Tibial nerve (tissue), 4 donors: Measurements from ENCODE around the gene APOO. TPM values are rescaled to one million over a fixed set of nuclear protein-coding genes. Genes with fewer than 3 reads are reported as not detected.

Source experiments
- DNase-seq, 2 donors: peaks; one replicate each; pipeline ENCODE4 v3.0.0-alpha.2; 2019; ENCODE audit warnings: low spot score in 2 of 2
- H3K27ac ChIP-seq, 4 donors: fragments of 200-600 bp; sonication (generic) in 3 of 4; one replicate each; pipeline ENCODE4 v1.5.1; 2017 to 2019; ENCODE audit warnings: mild to moderate bottlenecking in 1 of 4
- H3K27me3 ChIP-seq, 2 donors: fragments of 200-600 bp; sonication (generic) in 1 of 2; one replicate each; pipeline versions ENCODE4 v1.5.1 to v1.6.0; 2017 to 2019
- H3K36me3 ChIP-seq, 3 donors: fragments of 200-600 bp; sonication (generic); one replicate each; pipeline ENCODE4 v1.5.1; 2018 to 2019
- H3K4me1 ChIP-seq, 4 donors: fragments of 200-600 bp; sonication (generic) in 3 of 4; one replicate each; pipeline ENCODE4 v1.5.1; 2017 to 2019
- H3K4me3 ChIP-seq, 4 donors: fragments of 200-600 bp; sonication (generic) in 3 of 4; one replicate each; pipeline ENCODE4 v1.5.1; 2017 to 2019; ENCODE audit warnings: mild to moderate bottlenecking in 1 of 4, moderate library complexity in 1 of 4
- H3K9me3 ChIP-seq, 4 donors: fragments of 200-600 bp; sonication (generic) in 3 of 4; one replicate each; pipeline ENCODE4 v1.5.1; 2017 to 2019
- EP300 ChIP-seq, 2 donors: sonication (generic); formaldehyde crosslinking; IDR thresholded peaks; one replicate each; pipeline ENCODE4 v1.6.1; 2017; ENCODE audit warnings: antibody characterized with exemption in 2 of 2, mild to moderate bottlenecking in 1 of 2
- POLR2A ChIP-seq, 2 donors: fragments of 450-650 bp; IDR thresholded peaks; one replicate each; pipeline ENCODE4 v1.6.1; 2017; ENCODE audit warnings: antibody characterized with exemption in 2 of 2, mild to moderate bottlenecking in 2 of 2, moderate library complexity in 2 of 2
- WGBS, 2 donors: methylation state at CpG; one replicate each; pipeline ENCODE4 v1.1.5; 2018; 5-methylcytosine and 5-hydroxymethylcytosine counted together
- total RNA-seq, 4 donors: library from RNA; depleted of rRNA; stranded (reverse); fragments of >200 nt; gene quantifications; one replicate each; pipeline ENCODE4 v1.1.0, GENCODE V29; 2016
- TF ChIP-seq, protein P1 (sequence below), 5 experiments: fragments of 200-600 bp in 3 of 5; fragments of 450-650 bp in 2 of 5; sonication (generic) in 3 of 5; IDR thresholded peaks; one replicate each; pipeline ENCODE4 v1.5.1; 2016 to 2019; ENCODE audit warnings: antibody characterized with exemption in 5 of 5, mild to moderate bottlenecking in 3 of 5, moderate library complexity in 2 of 5

Gene APOO
- total RNA-seq, 4 donors from 2014 or later = 3.9 to 115 (median 9.0) TPM

DNA sequence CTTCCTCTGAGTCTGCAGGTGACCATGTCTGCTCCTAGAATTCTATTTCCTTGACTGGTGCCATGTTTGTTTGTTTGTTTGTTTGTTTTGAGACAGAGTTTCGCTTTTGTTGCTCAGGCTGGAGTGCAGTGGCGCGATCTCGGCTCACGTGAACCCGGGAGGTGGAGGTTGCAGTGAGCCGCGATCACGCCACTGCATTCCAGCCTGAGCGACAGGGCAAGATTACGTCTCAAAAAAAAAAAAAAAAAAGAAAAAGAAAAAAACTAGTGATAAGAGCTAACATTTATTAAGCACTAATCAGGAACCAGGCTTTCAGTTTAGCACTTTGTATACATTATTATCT lies 117.6 kb downstream of the APOO start:
- Histone ChIP-seq H3K4me3 (no peak overlapping the region), H3K9me3 (no peaks in the 10 kb centered on the region), H3K27ac (peak overlapping the region in 2 of 4 donors; percentile 20 to 76), H3K36me3 (peaks cover 0 to 16% (median 0%) of the 10 kb centered on the region in 3 donors), H3K27me3 (peaks cover 0 to 5% of the 10 kb centered on the region in 2 donors), H3K4me1 (peaks cover 0 to 12% (median 0%) of the 10 kb centered on the region in 4 donors)
- TF ChIP-seq, protein P1, sequence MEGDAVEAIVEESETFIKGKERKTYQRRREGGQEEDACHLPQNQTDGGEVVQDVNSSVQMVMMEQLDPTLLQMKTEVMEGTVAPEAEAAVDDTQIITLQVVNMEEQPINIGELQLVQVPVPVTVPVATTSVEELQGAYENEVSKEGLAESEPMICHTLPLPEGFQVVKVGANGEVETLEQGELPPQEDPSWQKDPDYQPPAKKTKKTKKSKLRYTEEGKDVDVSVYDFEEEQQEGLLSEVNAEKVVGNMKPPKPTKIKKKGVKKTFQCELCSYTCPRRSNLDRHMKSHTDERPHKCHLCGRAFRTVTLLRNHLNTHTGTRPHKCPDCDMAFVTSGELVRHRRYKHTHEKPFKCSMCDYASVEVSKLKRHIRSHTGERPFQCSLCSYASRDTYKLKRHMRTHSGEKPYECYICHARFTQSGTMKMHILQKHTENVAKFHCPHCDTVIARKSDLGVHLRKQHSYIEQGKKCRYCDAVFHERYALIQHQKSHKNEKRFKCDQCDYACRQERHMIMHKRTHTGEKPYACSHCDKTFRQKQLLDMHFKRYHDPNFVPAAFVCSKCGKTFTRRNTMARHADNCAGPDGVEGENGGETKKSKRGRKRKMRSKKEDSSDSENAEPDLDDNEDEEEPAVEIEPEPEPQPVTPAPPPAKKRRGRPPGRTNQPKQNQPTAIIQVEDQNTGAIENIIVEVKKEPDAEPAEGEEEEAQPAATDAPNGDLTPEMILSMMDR (IDR thresholded peaks at IDR 0.05) = no peak
- TF ChIP-seq EP300 (IDR thresholded peaks at IDR 0.05) (no peak), POLR2A (IDR thresholded peaks at IDR 0.05) (no peak)
- no peak for DNase-seq
- 95 to 99% methylated on average over 10 to 11 of the region's 11 CpGs for WGBS, 2 donors

DNA sequence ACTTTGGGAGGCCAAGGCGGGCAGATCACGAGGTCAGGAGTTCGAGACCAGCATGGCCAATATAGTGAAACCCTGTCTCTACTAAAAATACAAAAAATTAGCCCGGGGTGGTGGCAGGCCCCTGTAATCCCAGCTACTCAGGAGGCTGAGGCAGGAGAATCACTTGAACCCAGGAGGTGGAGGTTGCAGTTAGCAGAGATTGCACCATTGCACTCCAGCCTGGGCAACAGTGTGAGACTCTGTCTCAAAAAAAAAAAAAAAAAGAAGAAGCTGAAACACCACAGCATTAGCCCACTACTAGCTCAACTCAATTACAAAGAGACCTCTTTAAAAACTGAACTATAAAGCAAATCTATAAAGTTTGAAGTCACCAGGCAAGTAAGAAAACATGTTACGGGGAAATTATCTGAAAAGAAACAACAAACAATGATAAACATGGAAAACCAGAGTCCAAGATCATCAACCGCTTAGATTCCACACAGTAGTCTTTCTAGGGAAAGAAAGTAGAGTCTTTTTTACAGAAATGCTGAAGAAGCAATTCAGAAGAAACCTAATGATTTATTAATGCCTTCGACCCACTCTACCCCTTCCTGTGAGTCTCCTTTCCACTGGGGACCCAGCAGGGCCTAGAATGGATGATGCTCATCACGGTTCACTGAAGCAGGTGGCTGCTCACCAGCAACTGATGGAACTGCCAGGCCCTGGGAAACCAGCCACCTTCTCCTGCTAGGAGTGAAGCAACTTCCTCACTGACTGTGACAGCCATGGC lies 118.2 kb downstream of the APOO start:
- TF ChIP-seq, protein P1 (IDR thresholded peaks at IDR 0.05) = no peak
- no peak for TF ChIP-seq POLR2A (IDR thresholded peaks at IDR 0.05)
- no peak for TF ChIP-seq EP300 (IDR thresholded peaks at IDR 0.05)

DNA sequence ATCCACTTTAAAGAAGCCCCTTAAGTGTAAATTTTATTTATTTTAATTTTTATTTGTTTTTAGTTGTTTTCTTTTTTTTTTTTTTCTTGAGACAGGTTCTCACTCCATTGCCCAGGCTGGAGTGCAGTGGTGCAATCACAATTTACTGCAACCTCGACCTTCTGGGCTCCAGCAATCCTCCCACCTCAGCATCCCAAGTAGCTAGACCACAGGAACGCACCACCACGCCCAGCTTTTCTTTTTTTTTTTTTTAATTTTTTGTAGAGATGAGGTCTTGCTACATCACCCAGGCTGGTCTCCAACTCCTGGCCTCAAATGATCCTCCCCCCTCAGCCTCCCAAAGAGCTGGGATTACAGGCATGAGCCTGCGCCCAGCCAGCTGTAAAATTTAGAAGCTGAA lies 118.8 kb downstream of the APOO start:
- WGBS, 2 donors = 69 to 73% methylated on average over 4 of the region's 4 CpGs
- no peak for TF ChIP-seq POLR2A (IDR thresholded peaks at IDR 0.05)
- TF ChIP-seq, protein P1 (IDR thresholded peaks at IDR 0.05) = no peak
- no peak for TF ChIP-seq EP300 (IDR thresholded peaks at IDR 0.05)
- Histone ChIP-seq H3K36me3 (peaks cover 0 to 17% (median 0%) of the 10 kb centered on the region in 3 donors), H3K4me3 (no peak overlapping the region), H3K27ac (peak overlapping the region in 2 of 4 donors; percentile 40 to 76), H3K9me3 (no peaks in the 10 kb centered on the region), H3K27me3 (peaks cover 0 to 5% of the 10 kb centered on the region in 2 donors), H3K4me1 (peaks cover 0 to 13% (median 0%) of the 10 kb centered on the region in 4 donors)
- no peak for DNase-seq

More for the DNA sequence above, 118.2 kb downstream of the APOO start:
- WGBS, 2 donors = 78 to 84% methylated on average over 8 of the region's 8 CpGs
- Histone ChIP-seq H3K27ac (peak overlapping the region in 2 of 4 donors; percentile 20 to 76), H3K9me3 (no peaks in the 10 kb centered on the region), H3K4me1 (peaks cover 0 to 13% (median 0%) of the 10 kb centered on the region in 4 donors), H3K27me3 (peaks cover 0 to 5% of the 10 kb centered on the region in 2 donors), H3K36me3 (peaks cover 0 to 17% (median 0%) of the 10 kb centered on the region in 3 donors), H3K4me3 (no peak overlapping the region)
- no peak for DNase-seq

DNA sequence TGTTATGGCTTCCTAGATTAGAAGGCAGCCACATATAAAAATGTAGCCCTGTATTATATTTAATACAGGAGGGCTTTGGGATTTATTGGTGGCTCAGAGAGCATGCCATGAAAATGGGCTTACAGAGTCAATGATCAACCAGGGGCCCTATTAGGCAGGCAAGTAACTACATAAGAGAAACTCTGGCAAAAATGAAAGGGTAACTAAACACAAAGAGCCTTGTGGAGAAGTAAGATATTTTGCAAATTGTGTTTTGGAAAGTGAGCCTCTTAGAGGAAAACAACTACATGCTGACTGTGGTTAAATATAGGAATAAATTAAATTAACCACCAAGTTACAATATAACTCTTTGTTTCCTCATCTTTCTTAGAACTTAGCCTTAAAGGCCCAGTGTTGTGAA lies 119.2 kb downstream of the APOO start:
- Histone ChIP-seq H3K4me1 (peaks cover 0 to 13% (median 0%) of the 10 kb centered on the region in 4 donors), H3K27ac (peak overlapping the region in 3 of 4 donors; percentile 17 to 78 (median 76)), H3K27me3 (peaks cover 0 to 5% of the 10 kb centered on the region in 2 donors), H3K36me3 (peaks cover 0 to 17% (median 0%) of the 10 kb centered on the region in 3 donors), H3K4me3 (no peak overlapping the region), H3K9me3 (no peaks in the 10 kb centered on the region)
- TF ChIP-seq EP300 (IDR thresholded peaks at IDR 0.05) = no peak
- no peak for TF ChIP-seq POLR2A (IDR thresholded peaks at IDR 0.05)
- TF ChIP-seq, protein P1 (IDR thresholded peaks at IDR 0.05) = no peak
- DNase-seq = no peak

DNA sequence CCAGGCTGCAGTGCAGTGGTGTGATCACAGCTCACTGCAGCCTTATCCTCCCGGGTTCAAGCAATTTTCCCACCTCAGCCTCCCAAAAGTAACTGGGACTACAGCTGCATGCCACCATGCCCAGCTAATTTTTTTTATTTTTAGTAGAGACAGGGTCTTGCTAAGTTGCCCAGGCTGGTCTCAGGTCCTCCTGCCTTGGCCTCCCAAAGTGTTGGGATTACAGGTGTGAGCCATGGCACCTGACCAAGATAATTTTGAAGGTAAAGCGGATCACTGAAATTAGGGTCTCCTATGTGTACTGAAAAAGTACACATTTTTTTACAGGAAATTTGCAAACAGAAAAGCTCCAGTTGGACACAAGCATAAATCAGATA lies 120.0 kb downstream of the APOO start:
- TF ChIP-seq POLR2A (IDR thresholded peaks at IDR 0.05) = no peak
- TF ChIP-seq, protein P1 (IDR thresholded peaks at IDR 0.05) = no peak
- TF ChIP-seq EP300 (IDR thresholded peaks at IDR 0.05) = no peak
- 78 to 85% methylated on average over 1 to 2 of the region's 2 CpGs for WGBS, 2 donors
- DNase-seq = no peak
- Histone ChIP-seq H3K27me3 (peaks cover 0 to under 1% of the 10 kb centered on the region in 2 donors), H3K36me3 (peaks cover 0 to 17% (median 0%) of the 10 kb centered on the region in 3 donors), H3K4me3 (no peak overlapping the region), H3K27ac (peak overlapping the region; percentile 17 to 78 (median 51)), H3K4me1 (peaks cover 0 to 9% (median 0%) of the 10 kb centered on the region in 4 donors), H3K9me3 (no peaks in the 10 kb centered on the region)
